ENCODE measurements around the gene BABAM2.
A peak's percentile ranks its signal among the peaks of the same experiment; 100 is the strongest.

The BABAM2 gene

GRCh38 chr2:28338831-28339321 lies 448.3 kb downstream of the BABAM2 start:
- no peak for DNase-seq

GRCh38 chr2:28339516-28340175 lies 449.1 kb downstream of the BABAM2 start:
- DNase-seq: no peak

GRCh38 chr2:28340312-28341202 lies 450.0 kb downstream of the BABAM2 start:
- no peak for DNase-seq

- DNase-seq: peak; percentile 50
Observed at GRCh38 chr2:28341208-28341891, 450.8 kb downstream of the BABAM2 start.

GRCh38 chr2:28342081-28342967 lies 451.8 kb downstream of the BABAM2 start:
- peak; percentile 75 for DNase-seq

- no peak for DNase-seq
Observed at GRCh38 chr2:28343184-28343942, 452.8 kb downstream of the BABAM2 start.

- DNase-seq: no peak
Observed at GRCh38 chr2:28343971-28344715, 453.6 kb downstream of the BABAM2 start.

GRCh38 chr2:28344756-28345373 lies 454.3 kb downstream of the BABAM2 start:
- no peak for DNase-seq

GRCh38 chr2:28345619-28346018 lies 455.1 kb downstream of the BABAM2 start:
- DNase-seq: no peak

GRCh38 chr2:28346587-28346986 lies 456.1 kb downstream of the BABAM2 start:
- no peak for DNase-seq

GRCh38 chr2:28347193-28347592 lies 456.7 kb downstream of the BABAM2 start:
- DNase-seq: no peak

- DNase-seq: no peak
Observed at GRCh38 chr2:28347596-28347995, 457.1 kb downstream of the BABAM2 start.

GRCh38 chr2:28348149-28348567 lies 457.6 kb downstream of the BABAM2 start:
- no peak for DNase-seq

- DNase-seq: no peak
Observed at GRCh38 chr2:28348921-28349320, 458.4 kb downstream of the BABAM2 start.

- DNase-seq: no peak
Observed at GRCh38 chr2:28349546-28350165, 459.1 kb downstream of the BABAM2 start.

GRCh38 chr2:28350196-28350595 lies 459.7 kb downstream of the BABAM2 start:
- DNase-seq: no peak

GRCh38 chr2:28350791-28351285 lies 460.3 kb downstream of the BABAM2 start:
- no peak for DNase-seq

- DNase-seq: no peak
Observed at GRCh38 chr2:28351621-28352020, 461.1 kb downstream of the BABAM2 start.

- peak; percentile 43 for DNase-seq
Observed at GRCh38 chr2:28352104-28352503, 461.6 kb downstream of the BABAM2 start.

Data from fibroblast of skin of right biceps (primary cell).